Activated CD4-positive, alpha-beta T cell treated with anti-CD3 and anti-CD28 coated beads, Interleukin-2, amount 50 U/mL, for 4 hours (primary cell): ENCODE results near the gene BRPF3.
A peak's percentile ranks its signal among the peaks of the same experiment; 100 is the strongest.

Experiments used
- DNase-seq, 2 experiments: peaks; one replicate each; pipeline ENCODE4 v3.0.0-alpha.2; 2020

The BRPF3 gene

GRCh38 chr6:36196113-36196879 lies at the start of gene BRPF3:
Gene BRPF3 (plus strand): TSS chr6:36196744. CDS start chr6:36200323, 3,579 bp downstream.
- peak; percentile 65 for DNase-seq

DNA sequence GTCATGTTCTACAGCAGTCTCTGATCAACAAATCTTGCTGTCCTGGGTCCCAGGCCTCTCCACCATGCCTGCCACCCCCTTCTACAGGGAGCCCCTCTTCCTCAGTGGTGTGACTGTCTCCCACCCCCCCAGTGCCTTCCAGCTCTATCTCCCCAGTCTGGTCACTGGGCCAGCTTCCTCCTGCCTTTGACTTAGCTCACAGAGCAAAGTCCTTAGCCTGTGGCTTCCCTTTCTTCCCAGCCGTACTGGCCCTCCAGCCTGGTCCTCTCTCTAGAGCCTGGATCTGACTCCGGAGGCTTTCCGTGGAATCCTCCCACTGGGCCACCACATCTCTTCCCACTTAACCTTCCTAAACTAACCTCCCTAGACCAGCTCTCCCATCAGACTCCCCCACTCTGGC lies 49.2 kb upstream of the BRPF3 start:
- no peak for DNase-seq

- no peak for DNase-seq
These were observed 47.1 kb upstream of the BRPF3 start for GRCh38 chr6:36149476-36149875.

DNA sequence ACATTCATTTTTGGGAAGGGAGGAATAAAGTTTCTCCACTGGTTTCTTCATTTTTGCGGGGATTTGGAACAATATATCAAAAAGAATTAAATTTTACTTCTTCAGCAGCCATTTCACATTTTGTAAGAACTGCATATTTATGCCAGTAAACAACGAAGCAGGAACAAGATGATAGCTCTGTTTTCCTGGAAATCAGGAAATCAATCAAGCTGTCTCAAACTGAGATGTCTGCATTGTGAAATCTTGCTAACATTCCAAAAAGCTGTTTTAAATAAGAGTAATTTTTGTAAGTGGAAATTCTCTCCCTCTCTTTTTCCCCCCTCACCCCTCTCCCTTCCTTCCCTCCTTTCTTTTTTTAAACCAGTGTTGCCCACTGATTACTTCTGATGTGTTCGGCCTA lies 46.3 kb upstream of the BRPF3 start:
- DNase-seq: no peak

DNA sequence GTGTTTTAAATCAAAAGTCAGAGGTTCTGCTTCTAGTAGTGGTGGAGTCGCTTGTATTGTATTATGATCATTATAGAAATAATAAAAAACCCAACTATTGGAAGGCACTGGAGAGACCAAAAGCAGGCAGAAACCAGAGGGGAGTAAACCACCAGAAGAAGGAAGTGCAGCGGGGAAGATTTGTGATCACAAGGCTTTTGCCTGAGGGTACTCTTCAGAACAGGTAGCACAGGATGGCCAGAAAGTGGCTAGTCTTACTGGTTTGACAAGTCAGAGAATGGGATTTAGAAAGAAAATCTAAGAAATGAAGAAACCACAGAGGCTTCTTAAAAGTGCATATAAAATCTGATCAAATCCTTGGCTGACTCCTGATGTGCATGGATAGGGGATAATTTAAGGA lies 42.3 kb upstream of the BRPF3 start:
- no peak for DNase-seq

DNA sequence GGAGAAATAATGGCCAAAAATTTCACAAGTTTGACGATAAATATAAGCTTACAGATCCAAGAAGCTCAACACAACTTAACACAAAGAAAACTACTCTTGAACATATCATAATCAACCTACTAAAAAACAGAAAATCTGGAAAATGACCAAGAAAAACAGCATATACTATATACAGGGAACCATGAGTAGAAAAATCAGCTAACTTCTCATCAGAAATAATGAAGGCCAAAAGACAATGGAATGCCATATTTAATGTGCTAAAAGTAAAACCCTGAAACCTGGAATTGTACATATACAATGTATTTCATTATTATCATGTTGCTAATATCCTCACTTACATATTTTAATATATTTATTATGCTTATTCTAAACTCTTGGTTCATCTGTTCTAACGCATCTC lies 40.9 kb upstream of the BRPF3 start:
- DNase-seq: no peak

- DNase-seq: no peak
These were observed 36.3 kb upstream of the BRPF3 start for GRCh38 chr6:36160147-36160760.

DNA sequence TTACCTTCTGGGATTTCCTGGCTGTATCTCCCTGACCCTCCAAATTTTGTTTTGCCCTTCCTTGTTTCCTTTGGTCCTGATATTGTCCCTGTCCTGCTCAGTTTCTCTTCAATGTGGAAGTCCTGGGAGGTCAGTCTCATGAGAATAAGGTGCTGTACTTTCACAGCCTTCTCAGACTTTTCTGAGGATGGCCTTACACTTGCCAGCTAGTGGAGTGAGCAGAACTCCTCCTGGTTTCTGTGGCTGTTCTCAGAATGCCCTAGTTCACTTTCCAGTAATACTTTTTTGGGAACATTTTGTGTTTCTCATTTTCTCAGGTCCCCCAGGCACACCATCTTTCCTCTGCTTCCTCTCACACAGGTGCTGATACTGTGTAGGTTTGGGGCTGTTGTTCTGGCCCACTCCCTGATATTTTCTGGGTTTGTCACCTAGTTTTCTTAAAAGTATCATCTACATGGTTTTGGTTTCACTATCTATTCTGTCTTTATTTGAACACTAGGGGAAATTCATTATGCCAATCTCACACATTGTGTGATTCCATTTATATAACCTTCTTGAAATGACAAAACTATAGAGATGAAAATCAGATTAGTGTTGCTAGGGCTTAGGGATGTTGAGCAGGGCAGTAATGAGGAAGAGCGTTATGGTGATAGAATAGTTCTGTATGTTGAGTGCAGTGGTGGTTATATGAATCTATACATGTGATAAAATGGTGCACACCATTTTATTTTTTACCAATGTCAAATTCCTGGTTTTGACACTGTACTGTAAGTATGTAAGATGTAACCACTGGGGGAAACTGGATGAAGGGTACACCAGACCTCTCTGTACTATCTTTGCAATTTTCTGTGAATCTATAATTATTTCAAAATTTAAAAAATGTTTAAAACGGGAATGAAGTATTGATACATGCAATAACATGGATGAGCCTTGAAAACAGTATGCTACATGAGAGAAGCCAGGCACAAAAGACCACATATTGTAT lies 27.2 kb upstream of the BRPF3 start:
- DNase-seq: no peak

DNA sequence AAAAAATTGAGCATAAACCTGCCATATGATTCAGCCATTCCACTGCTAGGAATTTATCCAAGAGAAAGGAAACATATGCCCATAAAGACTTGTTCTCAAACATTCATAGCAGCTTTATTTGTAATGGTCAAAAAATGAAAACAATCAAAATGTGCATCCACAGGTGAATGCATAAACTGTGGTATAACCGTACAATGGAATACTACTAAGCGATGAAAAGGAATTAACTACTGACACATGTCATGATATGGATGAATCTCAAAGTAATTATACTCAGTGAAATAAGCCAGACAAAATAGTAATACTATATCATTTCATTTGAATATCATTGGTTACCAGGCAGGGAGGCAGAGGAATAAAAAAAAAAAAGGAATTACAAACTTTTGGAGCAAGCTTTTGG lies 25.8 kb upstream of the BRPF3 start:
- no peak for DNase-seq

DNA sequence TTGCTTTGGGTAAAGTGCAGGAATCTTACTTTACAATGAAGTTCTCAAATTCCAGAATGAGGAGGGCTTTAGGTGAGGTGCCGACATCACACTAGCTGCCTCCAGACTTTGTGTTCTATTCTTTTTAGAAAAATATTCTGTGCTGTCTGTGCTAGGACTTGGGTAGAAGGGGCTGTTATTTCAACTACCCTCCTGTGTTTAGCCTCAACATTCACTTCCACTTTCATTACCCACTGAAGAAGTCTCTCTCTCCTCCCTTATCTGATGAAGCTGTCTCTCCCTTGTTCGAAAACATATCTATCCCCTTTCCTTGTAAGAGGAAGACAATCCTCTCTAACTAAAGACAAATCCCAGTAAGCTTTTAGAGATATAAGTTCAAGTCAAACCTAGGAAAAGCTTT lies 25.0 kb upstream of the BRPF3 start:
- DNase-seq: no peak

- DNase-seq: no peak
These were observed 19.4 kb upstream of the BRPF3 start for GRCh38 chr6:36177166-36177565.

DNA sequence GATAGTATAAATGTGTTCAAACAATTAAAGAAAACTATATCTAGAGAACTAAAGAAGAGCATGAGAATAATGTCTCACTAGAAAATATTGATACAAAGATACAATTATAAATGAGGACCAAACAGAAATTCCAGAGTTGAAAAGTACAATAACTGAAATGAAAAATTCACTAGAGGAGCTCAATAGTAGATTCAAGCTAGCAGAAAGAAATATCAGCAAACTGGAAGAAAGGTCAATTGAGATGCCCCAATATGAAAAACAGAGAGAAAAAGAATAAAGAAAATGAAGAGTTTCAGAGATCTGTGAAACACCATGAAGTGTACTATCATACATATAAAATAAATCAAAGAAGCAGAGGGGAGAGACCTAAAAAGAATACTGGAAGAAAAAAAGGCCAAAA lies 18.0 kb upstream of the BRPF3 start:
- DNase-seq: no peak

- DNase-seq: no peak
These were observed 16.4 kb upstream of the BRPF3 start for GRCh38 chr6:36180126-36180525.

DNA sequence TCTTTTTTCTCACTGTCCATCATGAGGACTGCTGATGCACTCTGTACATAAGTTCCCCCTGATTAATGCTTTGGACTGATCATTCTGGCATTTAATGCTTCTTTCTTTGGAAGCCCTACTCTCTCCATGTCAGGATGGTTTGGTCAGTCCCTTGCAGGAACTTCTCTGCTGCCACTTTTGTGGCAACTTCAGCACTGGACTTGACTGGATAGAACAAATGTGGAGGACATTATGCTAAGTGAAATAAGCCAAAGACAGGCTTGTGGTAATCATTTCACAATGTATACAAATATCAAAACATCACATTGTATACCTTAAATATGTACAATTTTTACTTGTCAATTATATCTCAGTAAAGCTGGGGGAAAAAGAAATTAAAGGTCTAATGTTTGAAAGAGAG lies 12.2 kb upstream of the BRPF3 start:
- DNase-seq: no peak

GRCh38 chr6:36186199-36186598 lies 10.3 kb upstream of the BRPF3 start:
- DNase-seq: no peak

- DNase-seq: no peak
These were observed 9.1 kb upstream of the BRPF3 start for GRCh38 chr6:36187446-36187845.

- no peak for DNase-seq
These were observed 952 bp upstream of the BRPF3 start for GRCh38 chr6:36195471-36196112.

GRCh38 chr6:36196880-36197548 lies 470 bp downstream of the BRPF3 start:
- DNase-seq: peak; percentile 100

DNA sequence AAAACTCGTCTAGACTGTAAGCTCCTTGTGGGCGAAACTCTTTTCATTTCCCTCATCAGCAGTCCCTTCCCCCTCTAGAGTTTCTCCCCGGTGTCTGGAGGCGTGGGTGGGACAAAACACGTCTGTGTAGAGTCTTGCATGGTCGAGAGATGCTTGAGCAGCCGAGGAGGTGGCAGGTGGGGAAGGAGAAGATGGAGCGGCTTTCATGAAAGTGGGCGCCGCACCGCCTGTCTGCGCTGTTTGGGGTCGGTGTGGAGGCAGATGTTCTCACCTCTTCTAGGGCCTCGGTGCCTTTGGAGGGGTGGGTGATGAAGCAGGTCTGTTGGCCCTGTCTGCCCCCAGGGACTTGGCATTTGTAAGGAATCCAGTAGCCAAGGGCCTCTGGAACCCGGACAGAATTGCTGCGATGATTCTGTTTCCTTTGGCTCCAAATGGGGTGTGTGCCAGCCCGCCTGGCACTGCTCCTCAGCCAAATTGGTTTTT lies 1.2 kb downstream of the BRPF3 start:
- no peak for DNase-seq

- no peak for DNase-seq
These were observed 2.4 kb downstream of the BRPF3 start for GRCh38 chr6:36198986-36199385.

- DNase-seq: no peak
These were observed 3.8 kb downstream of the BRPF3 start for GRCh38 chr6:36200154-36200891.
